ENCODE results near the gene TMED8.
A peak's percentile ranks its signal among the peaks of the same experiment; 100 is the strongest.
"Not testable (repeated sequence)": the region's sequence is repeated elsewhere in the genome, so short reads cannot be mapped to it uniquely, and the experiment has no call there.

The TMED8 gene

DNA sequence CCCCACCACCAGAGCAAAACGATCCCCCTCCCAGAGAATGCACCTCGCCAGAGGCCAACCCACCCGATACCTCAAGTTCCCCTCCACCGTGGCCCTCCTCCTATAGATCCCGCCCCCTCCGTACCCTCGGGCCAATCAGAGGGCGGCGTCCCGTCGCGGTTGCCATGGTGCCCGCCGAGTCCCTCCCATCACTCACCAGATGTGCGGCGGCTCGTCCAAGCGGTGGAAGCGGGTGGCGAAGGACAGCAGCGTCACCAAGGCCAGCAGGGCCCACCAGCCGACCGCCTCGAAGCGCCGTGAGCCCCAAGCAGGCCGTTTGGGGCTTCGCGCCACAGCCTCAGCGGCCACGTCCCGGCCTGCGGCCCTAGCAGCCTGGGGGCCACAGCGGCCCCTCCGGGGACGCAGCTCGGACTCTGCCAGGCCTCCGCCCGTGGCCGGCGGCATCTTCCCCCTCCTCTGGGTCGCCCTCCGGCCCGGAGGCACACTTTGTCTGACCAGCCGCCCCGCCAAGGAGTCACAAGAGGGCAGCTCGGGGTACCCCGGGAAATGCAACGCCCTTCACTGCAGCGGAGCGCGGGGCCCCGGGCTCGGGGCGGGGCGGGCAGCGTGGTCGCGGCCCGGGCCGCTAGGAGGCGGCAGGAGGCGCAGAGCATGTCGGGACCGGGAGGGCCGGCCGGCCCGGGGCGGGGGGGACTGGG is 56.5 kb downstream of the TMED8 start, which contains the start of gene POMT2:
TSS of gene POMT2 (minus strand) at position 646 of the 698 bp plus-strand sequence. CDS start at position 444, 202 bp downstream.
- peak; percentile 89 for DNase-seq

DNA sequence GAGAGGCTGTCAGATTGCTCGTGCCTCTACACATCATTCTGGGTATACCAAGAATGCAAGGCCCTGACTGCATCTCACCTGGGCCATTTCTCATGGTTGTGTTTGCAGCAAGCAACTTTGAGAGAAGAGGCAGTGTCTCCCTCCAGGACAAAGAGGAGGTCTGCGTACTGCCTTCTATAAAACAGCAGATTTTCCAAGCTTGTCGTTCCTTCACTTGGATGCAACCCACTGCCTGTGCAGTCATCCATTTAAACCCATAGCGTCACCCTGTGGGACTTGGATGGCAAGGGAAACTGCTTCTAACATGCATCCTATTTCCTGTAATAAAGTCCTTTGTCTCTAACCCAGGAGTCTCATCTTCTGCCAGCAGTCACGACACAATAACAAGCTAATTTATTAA is 57.5 kb downstream of the TMED8 start:
- no peak for DNase-seq

DNA sequence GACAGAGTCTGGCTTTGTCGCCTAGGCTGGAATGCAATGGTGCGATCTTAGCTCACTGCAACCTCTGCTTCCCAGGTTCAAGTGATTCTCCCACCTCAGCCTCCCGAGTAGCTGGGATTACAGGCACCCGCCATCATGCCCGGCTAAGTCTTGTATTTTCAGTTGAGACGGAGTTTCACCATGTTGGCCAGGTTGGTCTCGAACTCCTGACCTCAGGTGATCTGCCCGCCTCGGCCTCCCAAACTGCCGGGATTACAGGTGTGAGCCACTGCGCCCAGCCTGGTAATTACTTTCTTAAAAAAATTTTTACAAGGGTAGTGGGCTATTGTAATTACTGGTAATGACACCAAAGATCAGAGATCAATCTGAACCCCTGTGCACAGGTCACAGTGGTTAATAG is 58.1 kb downstream of the TMED8 start:
- not testable (repeated sequence) for DNase-seq

DNA sequence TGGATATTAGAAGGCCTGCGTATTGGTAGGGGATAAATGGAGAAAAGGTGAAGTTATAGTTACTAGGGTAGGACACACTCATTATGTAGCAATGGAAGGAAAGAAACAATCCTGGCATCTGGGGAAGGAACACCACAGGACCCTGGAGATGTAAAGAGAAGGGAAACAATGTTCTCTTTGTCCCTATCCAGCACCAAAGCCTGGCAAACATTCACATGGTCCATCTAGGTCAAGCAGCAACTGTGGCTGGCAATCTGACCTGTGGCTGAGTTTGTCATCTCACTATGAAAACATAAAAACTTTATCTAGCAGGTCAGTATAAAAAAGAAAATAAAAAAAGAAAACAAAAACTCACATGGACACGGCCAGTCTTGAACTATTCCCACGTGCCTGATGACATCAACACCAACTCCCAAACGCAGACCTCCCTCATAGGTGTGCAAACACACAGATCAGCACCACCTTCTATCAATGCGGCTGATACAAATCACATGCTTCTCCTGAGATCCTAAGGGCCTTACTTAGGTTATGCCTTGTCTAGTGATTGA is 58.8 kb downstream of the TMED8 start:
- no peak for DNase-seq

DNA sequence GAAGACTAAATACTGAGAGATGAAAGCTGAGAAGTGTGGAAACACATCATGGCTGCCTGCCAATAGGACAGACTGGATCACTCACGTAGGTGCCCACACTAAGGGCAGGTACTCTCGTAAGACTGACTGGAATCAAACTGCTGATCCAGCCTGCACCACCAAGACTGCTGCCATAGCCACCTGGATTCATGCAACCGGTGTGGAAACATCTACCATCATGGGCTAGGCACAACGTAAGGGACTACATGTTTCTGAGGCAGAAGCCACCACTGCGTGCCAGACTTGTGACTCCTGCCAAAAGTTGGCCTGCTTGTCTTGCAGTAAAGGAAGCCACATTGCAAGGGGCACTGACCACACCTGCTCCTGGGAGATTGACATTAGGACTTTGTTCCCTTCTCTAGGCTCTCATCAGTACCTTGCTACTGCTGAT is 60.0 kb downstream of the TMED8 start:
- DNase-seq = no peak

DNA sequence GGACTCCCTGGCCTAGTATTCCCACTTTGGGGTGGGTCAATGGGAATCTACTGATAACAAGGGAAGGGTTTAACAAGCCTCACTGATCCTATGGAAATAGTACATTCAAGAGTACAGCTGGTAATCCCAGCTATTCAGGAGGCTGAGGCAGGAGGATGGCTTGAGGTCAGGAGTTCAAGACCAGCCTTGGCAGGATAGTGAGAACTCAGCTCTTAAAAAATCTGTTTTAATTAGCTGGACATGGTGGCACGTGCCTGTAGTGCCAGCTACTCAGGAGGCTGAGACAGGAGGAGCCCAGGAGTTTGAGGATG is 60.7 kb downstream of the TMED8 start:
- no peak for DNase-seq

DNA sequence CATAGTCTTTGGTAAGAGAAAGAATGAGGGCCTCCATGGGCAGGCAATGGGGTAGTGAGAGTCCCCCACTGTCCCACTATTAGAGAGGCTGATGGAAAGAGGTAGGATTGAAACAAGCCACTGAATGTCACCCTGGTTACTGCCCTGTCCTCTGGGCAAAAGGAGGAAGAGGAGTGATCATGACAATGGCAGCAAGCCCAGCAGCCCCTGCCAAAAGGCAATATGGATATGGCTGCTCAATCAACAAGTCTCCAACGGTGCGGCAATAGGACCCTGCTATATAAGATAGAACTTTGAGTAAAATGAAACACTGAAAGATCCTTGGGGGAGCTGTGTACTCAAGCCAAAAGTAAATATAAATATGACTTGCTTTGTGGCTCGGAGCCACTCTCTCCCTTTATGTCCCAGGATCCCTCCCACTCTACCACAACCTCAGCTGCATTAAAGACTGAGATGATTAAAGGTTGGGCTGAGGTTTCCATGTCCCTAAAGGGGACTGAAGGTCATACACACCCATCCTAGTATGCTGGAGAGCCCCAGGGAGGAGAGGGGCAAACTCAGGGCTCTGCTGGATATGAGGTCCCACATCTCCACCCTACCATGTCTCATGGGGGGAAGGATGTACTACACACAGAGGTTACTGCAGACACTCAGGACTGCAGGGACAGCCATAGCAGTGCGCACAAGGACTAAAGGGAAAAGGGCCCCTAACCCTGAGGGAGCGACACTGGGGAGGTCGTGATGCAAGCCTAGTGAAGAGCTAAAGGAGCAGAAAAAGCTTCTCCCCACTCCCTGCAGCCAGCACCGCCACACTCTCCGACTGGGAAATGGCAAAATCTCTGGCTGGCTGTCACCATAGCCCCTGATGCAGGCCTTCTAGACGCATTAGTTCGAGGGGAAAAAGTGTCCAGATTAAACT is 62.1 kb downstream of the TMED8 start:
- DNase-seq = no peak

DNA sequence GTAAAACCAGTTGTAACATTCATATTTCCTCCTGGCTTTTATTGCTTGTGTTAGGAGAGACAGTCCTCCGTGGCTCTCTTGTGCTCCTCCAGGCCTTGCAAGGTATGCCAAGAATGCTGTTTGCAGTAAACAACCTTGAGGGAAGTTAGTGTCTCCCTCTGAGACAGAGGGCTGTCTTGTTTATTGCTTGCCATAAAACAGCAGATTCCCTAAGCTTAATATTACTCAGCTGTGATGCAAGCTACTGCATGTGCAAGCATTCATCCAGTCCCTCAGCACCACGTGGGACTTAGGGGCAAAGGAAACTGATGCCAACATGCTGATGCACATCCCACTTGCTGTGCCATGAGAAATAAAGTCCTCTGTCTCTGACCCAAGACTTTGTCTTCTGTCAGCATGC is 62.9 kb downstream of the TMED8 start:
- DNase-seq = no peak

DNA sequence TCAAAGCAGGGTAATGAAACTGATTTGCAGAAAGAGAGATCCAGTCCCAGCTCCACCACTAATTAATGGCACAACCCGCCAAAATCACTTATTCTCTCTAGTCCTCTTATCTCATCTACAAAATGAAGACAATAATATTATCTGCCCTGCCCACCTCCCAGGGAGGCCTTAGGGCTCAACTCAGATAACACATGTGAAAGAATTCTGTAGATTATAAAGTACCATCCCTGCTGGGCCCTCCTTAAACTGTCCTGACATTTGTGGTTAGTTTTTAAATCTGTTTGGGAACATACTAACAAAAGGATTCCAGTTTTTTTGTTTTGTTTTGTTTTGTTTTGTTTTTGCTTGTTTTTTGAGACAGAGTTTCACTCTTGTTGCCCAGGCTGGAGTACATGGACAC is 63.5 kb downstream of the TMED8 start:
- no peak for DNase-seq

DNA sequence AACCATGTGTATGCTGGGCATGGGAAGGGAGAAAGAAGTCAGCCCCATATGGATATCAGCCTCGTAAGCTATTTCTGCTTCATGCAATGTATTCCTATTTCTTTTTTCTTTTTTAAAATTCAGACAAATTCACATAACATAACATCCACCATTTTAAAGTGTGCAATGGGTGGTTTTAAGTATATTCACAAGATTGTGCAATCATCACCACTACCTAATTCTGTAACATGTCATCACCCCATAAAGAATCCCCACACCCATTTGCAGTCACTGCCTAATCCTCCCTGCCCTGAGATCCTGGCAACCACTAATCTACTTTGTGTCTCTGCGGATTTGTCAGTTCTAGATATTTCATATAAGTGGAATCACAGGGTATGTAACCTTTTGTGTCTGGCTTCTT is 65.7 kb downstream of the TMED8 start:
- no peak for DNase-seq

DNA sequence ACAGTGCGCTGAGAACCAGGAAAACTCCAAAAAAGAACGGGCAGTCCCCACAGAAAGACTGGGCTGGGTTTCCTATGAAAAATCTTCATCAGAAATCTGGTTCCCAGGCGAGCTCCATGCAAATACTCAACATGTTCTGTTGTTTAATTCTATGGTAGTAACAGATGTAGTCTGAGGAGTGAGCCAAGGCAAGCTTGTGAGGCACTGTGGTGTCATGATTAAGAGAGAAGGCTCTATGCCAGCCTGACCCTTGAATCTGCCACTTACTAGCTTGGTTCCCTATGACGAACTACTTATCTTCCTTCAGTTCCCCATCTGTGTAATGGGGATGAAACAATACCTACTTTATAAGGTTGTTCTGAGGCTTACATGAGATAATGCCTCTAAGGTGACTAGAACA is 66.9 kb downstream of the TMED8 start:
- no peak for DNase-seq

DNA sequence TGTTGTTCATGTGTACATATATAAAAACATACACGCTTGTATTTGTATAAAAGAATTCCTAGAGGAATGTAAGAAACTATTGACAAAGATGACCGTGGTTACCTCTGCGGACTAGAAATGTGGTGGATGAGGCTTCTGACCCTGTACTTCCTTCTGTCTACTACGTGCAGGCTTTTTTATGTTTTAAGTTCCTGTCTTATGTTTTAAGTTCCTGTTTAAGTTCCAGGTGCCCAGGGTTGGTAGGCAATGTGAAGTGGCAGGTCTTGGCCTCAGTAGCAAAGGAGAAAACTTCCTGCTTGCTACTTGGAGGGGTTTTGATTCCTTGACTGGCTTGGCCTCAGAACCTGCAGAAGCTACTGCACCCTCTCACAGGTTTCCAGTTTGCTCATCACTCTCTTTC is 67.8 kb downstream of the TMED8 start:
- DNase-seq = no peak

DNA sequence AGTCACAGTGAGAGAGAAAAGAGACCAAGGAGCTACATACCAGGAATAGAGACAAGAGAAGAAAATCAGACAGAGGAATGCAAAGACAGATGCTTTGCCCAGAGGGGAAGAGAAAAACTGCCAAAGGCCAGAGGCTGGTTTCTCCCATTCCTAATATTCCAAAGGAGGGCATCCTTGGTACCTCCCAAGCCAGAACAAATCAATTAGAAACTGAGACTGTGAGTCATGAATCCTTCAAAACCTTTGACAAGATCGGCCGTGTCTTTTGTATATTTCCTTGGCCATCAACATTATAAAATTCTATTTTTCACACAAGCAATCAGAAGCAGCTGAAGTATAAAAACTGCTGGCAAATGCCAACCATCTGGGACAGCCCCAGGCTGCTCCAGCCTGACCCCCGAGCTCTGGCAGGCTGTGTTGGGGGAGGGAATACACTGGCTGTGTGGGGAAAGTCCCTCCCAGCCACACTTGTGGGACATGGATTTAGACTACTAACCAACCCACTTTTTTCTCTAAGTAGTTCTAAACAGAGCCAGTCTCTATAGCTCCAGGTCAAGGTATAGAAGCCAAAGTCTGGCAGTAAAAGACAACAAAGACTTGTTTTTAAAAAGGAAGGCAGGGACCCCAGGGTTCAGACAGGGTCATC is 69.9 kb downstream of the TMED8 start:
- DNase-seq = no peak

DNA sequence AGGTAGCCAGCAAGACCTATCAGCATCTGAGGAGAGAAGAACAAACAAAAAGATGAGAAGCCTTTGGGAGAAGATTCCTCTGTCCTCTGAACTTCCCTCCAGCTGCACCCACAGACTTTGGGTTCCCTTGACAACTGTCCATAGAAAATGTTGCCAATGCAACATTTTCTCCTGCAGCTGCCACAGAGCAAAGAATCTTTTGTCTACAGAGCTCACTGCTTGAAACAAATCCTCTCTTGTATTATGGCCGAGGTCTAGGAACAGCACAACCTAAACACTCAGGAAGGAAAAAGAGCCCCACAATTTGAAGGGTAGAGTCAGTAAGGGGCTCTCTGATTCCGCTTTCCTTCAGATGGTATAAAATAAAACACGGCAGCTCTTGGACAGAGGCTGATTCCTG is 70.5 kb downstream of the TMED8 start:
- DNase-seq = no peak

DNA sequence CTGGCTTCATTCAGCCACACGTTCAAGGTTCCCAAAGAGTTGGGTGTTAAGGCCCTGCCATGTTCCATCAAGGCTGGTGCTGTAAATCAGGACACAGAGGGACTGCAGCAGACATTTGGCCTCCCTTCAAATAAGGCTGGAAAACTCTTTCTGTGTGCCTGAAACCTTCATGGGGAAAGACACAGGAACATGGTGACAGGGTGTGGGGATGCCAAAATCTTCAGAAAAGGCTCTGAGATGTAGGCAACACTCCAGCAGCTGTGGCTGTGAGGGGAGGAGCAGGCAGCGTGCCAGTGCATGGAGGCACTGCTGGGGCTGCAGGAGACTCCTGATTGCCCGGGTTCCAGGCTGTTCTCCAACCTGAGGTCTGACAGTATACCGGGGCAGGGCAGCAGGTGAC is 71.2 kb downstream of the TMED8 start:
- DNase-seq = no peak

DNA sequence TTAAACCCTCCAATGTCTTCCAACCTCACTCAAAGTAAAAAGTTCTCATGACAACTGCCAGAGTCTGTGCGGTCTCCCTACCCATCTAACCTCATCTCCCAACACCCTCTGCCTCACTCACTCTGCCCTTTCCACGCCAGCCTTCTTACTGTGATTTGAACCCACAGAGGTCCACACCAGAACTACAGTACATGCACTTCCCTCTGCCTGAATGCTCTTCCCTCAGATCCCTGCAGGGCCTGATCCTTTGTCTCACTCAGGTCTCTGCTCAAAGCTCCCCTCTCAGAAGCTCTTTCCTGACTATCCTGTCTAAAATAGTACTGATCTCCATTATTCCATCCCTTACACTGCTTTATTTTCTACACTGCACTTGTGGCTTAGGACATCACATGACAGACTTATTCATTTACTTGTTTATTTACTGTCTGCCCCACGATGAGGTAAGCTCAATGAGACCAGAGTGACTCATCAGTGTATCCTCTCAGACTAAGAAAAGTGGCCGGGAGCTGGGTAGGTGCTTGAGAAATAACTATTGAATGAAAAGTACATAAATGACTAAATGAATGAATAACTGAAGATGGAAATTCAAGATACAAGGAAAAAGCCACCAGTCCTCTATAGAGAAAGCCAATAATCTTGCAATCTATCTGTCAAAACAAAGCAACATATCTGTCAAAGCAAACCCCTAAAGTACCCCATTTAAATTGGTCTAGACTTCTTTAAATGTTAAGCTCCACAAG is 73.3 kb downstream of the TMED8 start:
- no peak for DNase-seq

DNA sequence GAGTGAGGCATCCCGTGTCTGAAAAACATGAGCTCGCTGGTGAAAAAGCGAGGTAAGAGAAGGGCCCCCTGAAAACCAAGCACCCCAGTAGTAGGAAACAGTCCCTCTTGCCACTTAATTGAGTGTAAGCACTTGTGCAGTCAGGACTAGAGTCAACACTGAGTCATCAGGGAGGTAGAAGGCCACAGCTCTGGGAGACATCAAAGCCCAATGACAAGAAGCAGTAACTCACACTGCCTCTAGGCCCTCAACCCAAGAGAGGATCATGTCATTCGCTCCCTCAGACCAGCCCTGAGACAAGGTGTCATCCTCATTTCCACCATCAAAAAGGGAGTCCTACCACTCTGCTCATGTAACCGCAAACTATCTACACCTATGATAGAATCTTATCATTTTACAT is 74.0 kb downstream of the TMED8 start:
- no peak for DNase-seq

DNA sequence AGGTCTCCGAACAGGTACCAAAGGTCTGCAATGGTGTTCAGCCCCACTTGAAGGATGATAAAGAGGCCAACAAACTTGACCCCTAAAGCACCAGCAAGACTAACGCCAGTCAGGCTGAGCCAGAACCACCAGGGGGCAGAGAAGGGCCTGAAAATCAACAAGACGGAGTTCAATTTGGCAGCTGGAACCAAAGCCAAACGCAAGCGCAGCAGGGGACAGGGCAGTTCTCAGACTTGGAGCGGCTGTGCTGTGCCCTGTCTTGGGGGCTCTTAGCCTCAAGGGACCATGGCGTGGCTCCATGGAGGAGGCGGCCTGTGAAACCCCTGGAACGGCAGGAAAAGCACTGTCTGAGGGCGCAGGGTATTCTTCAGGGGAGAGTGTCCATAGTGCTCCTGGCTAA is 75.8 kb downstream of the TMED8 start:
- peak; percentile 12 for DNase-seq

DNA sequence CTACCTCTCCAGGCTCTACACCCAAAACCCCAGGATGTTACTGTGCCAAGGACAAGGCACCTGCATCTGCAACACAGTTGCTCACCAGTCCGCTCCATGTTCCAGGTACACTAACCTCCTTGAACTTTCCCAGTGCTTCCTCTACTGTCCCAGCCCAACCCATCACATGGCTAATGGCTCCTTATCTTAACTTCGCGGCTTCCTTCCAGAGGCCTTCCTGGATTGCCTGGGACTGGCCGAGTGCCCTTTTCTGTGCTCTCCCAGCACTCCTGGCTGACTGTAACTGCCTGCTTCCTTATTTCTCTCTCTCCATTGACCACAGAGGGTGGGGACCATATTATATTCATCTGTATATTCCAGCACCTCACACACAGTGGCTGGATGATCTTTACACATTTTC is 77.1 kb downstream of the TMED8 start:
- DNase-seq = no peak

DNA sequence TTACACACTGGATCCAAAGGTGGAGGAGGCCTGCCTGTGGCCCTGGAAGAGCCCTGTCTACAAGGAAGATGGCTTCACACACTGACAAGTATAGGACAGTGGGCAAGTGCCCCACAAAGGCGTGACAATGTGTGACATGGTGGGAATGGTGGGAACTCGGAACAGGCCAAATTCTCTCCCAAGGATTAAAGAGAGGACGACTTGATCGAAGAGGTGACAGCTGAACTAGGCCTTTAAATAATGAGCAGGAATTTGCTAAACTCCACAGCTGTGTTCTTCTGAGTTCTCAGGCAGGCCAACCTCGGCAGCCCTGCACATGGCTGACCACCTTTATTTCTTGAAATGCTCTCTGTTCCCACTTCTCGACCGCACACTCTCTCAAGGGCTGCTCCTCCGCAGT is 80.0 kb downstream of the TMED8 start:
- DNase-seq = no peak

DNA sequence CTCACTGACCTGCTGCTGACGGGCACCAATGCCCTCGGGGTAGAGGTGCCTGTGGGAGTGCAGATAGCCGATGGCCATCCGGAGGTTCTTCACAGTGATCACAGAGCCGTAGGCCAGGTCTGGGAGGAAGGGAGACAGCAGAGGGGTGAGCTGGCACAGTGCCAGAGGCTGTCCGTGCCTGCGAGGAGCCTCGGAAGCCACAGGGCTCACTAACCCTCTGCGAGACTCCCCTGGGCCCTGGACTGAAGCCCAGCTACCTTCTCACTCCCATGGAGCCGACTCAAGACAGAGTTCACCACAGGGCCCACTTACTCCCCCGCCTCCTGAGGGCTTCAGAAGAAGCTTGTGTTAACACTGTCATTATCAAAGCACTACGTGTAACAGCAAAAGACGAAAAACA is 80.7 kb downstream of the TMED8 start:
- DNase-seq = no peak

DNA sequence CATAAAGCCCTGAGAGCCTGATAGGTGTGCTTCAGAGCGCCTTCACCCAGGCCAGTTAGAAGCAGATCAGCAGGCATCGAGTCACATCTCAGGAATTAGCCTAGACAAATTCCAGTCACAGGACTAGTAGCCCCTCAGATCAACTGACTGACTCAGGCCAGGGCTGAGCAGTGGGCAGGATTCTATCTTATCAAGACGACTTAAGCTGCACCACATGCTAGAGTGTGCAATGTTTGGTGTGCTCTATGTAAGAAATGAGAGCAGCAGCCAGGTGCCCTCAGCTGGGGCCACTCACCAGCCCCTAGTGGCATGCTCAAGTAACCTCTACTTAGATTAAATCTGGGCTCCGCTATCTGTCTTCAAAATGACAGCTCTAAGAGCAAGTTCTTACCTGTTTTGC is 86.2 kb downstream of the TMED8 start:
- DNase-seq = no peak

DNA sequence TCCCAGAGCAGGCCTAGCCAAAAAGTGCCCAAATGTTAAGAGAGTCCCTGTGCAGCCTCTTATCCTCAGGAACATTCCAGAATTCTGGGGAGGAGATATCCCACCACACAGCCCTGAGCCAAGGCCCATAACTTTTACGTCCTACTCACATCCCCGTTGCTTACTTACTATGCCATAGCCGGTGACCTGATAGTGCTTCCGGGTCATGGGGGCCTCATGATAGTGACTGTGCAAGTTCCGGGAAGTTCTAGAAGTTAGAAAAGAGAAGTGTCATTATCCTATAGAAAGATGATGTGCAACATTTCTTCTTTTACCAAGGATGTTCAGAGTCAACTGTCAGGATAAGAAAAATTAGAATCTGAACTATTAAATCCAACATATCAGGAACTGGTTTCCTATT is 90.3 kb downstream of the TMED8 start:
- DNase-seq = no peak
